22Rv1 (cell line): ENCODE measurements around the gene GNA15.
"Not testable (repeated sequence)": the region's sequence is repeated elsewhere in the genome, so short reads cannot be mapped to it uniquely, and the experiment has no call there.

Source experiments
- H3K27ac ChIP-seq: fragments of 450-650 bp; 2 replicates; pipeline ENCODE4 v1.5.1; 2017
- ZFX ChIP-seq: fragments of 450-650 bp; IDR thresholded peaks from 2 replicates; pipeline ENCODE4 v1.6.1; 2017; ENCODE audit warnings: antibody characterized with exemption, borderline replicate concordance
- TF ChIP-seq, protein P1 (sequence below): fragments of 450-650 bp; IDR thresholded peaks from 2 replicates; pipeline ENCODE4 v1.5.1; 2017; ENCODE audit warnings: mild to moderate bottlenecking

GNA15 gene

DNA sequence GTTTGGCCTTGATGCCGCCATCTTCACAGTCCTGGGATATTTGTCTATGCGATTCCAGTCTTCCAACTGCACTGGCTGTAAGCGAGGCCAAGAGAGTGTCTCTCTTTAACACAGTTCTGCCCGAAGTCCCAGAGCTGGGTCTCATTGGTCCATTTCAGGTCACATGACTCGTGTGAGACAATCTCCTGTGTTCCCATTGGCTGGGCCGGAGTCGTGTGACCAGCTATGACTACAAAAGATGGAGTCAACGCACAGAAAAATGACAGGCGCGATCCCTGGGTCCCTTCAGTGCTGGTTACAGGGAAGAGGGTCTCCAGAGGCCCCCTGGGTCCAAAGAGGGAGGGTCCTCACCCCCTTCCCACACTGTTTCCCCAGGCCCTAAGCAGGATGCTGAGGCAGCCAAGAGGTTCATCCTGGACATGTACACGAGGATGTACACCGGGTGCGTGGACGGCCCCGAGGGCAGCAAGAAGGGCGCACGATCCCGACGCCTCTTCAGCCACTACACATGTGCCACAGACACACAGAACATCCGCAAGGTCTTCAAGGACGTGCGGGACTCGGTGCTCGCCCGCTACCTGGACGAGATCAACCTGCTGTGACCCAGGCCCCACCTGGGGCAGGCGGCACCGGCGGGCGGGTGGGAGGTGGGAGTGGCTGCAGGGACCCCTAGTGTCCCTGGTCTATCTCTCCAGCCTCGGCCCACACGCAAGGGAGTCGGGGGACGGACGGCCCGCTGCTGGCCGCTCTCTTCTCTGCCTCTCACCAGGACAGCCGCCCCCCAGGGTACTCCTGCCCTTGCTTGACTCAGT lies 26.8 kb downstream of the GNA15 start:
- TF ChIP-seq, protein P1, sequence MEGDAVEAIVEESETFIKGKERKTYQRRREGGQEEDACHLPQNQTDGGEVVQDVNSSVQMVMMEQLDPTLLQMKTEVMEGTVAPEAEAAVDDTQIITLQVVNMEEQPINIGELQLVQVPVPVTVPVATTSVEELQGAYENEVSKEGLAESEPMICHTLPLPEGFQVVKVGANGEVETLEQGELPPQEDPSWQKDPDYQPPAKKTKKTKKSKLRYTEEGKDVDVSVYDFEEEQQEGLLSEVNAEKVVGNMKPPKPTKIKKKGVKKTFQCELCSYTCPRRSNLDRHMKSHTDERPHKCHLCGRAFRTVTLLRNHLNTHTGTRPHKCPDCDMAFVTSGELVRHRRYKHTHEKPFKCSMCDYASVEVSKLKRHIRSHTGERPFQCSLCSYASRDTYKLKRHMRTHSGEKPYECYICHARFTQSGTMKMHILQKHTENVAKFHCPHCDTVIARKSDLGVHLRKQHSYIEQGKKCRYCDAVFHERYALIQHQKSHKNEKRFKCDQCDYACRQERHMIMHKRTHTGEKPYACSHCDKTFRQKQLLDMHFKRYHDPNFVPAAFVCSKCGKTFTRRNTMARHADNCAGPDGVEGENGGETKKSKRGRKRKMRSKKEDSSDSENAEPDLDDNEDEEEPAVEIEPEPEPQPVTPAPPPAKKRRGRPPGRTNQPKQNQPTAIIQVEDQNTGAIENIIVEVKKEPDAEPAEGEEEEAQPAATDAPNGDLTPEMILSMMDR = no peak
- no peak for TF ChIP-seq ZFX
- no peak overlapping the region for H3K27ac ChIP-seq

DNA sequence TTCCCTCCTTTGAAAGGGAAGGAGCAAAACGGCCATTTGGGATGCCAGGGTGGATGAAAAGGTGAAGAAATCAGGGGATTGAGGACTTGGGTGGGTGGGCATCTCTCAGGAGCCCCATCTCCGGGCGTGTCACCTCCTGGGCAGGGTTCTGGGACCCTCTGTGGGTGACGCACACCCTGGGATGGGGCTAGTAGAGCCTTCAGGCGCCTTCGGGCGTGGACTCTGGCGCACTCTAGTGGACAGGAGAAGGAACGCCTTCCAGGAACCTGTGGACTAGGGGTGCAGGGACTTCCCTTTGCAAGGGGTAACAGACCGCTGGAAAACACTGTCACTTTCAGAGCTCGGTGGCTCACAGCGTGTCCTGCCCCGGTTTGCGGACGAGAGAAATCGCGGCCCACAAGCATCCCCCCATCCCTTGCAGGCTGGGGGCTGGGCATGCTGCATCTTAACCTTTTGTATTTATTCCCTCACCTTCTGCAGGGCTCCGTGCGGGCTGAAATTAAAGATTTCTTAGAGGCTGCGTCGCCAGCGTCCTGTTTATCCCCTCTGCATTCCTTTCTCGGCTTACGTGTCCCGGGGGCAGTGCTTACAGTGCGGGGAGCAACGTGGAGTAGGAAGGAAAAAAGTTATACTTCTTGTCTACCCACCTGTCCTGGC lies 27.5 kb downstream of the GNA15 start:
- H3K27ac ChIP-seq = no peak overlapping the region
- TF ChIP-seq, protein P1 = peak; percentile 95
- TF ChIP-seq ZFX = no peak

DNA sequence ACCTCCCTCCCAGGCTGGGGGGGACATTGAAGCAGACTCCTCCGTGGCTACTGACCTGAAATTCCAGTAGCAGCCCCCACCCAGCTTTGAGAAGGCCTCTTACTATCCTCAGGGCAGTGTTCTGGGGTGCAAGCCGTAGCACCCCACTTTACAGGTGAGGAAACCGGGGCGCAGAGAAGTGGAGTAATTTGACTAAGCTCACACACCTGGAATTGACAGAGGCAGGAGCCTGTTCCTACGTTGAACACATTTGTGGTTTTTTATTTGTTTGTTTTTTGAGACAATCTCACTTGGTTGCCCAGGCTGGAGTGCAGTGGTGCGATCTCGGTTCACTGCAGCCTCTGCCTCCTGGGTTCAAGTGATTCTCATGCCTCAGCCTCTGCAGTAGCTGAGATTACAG lies 28.1 kb downstream of the GNA15 start:
- no peak for TF ChIP-seq ZFX
- TF ChIP-seq, protein P1 = no peak

DNA sequence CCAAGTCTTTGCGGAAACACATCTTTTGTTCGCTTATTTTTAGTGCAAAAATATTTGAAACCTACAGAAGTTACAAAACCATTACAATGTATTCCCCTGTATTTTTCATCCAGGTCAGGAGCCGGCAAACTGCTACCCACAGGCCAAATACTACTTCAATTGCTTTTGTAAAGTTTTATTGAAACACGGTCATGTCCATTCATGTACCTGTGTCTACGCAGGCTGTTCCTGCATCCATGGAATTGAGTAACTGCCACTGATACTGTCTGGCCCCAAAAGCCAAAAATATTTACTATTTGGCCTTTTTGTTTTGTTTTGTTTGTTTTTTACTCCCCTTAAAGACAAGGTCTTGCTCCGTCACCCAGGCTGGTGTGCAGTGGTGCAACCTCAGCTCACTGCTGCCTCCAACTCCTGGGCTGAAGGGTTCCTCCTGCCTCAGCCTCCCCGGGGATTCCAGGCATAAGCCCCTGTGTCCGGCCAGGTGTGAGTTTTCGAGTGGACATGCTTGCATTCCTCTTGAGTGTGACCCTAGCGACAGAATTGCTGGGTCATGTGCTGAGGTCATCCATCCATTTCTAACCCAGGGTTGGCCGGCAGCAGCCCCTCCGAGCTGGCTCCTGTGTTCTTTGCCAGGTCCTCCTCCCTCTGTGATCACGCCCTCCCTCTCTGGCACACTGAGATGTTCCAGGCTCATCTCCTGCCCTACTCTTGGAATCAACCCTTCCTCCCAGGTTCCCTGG lies 31.9 kb downstream of the GNA15 start:
- no peak overlapping the region for H3K27ac ChIP-seq
- no peak for TF ChIP-seq ZFX
- TF ChIP-seq, protein P1 = no peak

More for the DNA sequence above, 28.1 kb downstream of the GNA15 start:
- no peak overlapping the region for H3K27ac ChIP-seq

DNA sequence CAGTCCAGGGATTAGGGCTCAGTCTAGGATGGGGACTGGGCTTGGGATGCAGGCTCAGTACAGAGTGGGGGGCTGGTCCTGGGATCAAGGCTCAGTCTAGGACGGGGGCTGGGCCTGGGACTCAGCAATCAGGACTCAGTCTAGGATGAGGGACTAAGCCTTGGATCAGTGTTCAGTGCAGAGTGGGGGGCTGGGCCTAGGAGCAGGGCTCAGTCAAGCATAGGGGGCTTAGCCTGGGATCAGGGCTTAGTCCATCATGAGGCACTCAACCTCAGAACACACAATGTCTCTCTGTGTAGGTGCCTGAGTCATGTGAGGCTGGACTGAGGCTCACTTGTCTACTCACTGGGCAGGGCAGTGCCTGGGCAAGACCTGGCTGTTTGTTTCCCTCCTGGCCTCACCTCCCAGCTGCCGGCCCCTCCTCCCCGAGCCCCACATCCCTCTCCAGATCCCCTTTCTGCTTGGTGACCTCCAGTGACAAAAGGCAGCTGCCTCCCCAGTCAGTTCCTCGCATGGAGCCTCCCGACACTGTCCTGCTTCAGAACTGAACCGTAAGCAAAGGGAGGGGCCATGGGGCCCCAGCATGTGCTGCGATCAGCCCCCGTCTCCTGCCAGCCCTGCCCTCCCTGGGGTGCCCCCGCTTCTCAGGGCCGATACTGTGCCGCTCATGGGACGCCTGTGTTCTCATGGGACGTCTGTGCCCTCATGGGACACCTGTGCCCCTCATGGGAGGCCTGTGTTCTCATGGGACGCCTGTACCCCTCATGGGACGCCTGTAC lies 36.2 kb downstream of the GNA15 start:
- no peak overlapping the region for H3K27ac ChIP-seq
- no peak for TF ChIP-seq ZFX
- TF ChIP-seq, protein P1 = no peak

DNA sequence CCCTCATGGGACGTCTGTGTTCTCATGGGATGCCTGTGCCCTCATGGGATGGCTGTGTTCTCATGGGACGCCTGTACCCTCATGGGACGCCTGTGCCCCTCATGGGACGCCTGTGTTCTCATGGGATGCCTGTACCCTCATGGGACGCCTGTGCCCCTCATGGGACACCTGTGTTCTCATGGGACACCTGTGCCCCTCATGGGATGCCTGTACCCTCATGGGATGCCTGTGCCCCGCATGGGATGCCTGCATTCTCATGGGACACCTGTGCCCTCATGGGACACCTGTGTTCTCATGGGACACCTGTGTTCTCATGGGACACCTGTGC lies 36.8 kb downstream of the GNA15 start:
- H3K27ac ChIP-seq = not testable (repeated sequence)

DNA sequence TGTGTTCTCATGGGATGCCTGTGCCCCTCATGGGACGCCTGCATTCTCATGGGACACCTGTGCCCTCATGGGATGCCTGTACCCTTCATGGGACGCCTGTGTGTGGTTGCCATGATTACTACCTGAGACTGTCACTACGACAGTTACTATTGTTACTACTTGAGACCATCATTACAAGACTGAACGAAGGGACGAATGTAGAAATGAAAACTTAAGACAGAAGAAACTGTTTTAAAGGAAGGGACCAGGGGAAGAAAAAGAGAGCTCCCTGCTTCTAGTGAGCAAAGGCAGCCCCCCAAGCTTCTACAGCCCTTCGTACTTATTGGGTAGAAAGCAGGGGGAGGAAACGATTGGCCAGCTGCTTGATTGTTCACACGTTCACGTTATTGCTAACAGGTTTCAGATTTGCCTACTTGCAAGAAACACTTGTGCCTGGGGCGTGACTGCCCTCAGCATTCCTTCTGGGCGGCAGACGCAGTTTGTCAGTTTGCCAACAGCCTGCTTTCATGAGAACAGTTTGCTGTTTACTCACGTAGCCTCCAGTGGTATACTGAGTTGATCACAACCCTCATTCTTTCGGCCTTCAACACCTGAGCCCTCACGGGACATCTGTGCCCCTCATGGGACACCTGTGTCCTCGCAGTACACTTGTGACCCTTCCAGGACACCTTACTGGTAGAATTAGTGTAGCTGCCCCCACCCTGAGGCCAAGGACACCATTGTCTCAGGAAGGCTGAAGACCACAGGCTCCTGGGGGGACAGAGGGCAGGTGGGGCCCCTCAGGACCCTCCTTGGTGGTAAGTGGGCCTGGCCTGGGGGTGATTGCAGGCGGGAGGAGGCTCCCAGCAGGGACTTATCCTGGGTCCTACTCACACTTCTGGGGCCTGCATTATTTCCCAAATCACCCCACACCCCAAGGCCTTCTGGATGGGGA lies 40.2 kb downstream of the GNA15 start:
- TF ChIP-seq, protein P1 = no peak
- no peak for TF ChIP-seq ZFX
- H3K27ac ChIP-seq = no peak overlapping the region
